Stimulated activated CD4-positive, alpha-beta T cell treated with anti-CD3 and anti-CD28 coated beads, Interleukin-4, amount 100 ng/mL, for 4 hours (primary cell): Measurements from ENCODE around the gene P2RX6.
"Not testable (repeated sequence)": the region's sequence is repeated elsewhere in the genome, so short reads cannot be mapped to it uniquely, and the experiment has no call there.

Source experiments
- DNase-seq, 2 experiments: peaks; one replicate each; pipeline ENCODE4 v3.0.0-alpha.2; 2020

P2RX6 gene

GRCh38 chr22:21014726-21015465 is at the start of gene P2RX6:
Gene P2RX6 (plus strand): TSS chr22:21015165. CDS start chr22:21015175, 10 bp downstream.
- no peak for DNase-seq

- DNase-seq: no peak
Observed at GRCh38 chr22:20965888-20966855, 48.8 kb upstream of the P2RX6 start.

DNA sequence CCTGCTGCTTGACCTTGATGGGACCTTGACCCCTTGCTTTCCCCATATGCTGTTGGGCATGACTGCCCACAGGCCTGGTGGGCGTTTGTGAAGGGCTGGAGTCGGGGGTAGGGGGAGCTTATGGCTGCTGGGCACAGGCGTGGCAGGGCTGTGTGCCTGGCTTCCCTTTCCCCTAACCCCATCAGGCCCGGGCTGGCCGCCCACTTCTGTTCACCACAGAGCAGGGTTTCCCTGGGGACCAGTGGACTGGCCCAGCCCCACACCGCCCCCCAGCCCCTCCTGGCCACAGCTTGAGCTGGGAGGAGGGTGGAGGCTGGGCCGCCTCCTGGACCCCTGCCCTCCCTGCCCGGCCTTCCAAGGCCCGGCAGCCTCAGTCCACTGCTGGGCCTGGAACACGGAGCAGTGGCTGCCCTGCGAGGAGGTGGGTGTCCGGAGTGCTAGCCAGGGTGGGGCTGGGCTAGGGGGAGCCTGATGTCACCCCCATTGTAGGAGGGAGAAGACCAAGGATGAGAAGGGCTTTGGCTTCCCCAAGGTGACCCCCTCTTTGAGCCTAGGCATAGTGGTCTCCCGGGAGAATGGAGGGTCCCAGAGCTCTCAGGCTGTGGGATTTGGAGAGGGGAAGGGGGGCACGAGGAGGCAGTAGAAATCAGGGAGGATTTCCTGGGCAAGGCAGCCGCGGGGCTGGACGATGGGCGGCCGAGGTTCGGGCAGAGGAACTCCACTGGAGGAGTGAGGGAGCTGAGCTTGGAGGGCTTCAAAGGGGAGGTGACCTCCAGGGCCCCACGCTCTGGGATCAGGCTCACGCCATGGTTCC is 47.9 kb upstream of the P2RX6 start, which contains the start of gene AIFM3:
Gene AIFM3 (plus strand): TSS at position 373 of the 814 bp plus-strand sequence. CDS start 690 bp downstream, outside the sequence.
- no peak for DNase-seq

DNA sequence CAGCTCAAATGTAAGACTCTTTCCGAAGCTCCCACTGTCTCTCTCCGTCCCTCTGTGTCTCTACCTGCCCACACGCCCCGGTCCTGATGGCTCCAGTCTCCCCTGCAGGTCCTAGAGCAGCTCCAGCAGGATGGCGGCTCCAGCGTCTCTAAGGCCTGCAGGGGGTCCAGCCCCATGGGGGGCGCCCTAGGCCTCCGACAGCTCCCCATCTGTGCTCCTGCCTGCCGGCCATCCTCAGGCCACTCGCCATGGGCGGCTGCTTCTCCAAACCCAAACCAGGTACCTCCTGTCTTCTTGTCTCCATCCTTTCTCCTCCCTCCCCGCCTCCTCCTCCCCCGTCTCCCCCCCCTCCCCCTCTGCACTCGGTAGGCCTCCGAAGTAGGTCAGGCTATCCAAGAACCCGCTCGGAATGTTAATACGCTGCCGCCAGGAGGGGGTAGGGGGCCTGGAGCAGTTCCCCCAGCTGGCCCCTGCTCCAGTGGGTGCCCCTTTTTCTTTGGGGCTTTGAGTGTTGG is 47.2 kb upstream of the P2RX6 start:
- DNase-seq: no peak

- DNase-seq: no peak
Observed at GRCh38 chr22:20968281-20968977, 46.5 kb upstream of the P2RX6 start.

- DNase-seq: no peak
Observed at GRCh38 chr22:20970939-20971657, 43.9 kb upstream of the P2RX6 start.

DNA sequence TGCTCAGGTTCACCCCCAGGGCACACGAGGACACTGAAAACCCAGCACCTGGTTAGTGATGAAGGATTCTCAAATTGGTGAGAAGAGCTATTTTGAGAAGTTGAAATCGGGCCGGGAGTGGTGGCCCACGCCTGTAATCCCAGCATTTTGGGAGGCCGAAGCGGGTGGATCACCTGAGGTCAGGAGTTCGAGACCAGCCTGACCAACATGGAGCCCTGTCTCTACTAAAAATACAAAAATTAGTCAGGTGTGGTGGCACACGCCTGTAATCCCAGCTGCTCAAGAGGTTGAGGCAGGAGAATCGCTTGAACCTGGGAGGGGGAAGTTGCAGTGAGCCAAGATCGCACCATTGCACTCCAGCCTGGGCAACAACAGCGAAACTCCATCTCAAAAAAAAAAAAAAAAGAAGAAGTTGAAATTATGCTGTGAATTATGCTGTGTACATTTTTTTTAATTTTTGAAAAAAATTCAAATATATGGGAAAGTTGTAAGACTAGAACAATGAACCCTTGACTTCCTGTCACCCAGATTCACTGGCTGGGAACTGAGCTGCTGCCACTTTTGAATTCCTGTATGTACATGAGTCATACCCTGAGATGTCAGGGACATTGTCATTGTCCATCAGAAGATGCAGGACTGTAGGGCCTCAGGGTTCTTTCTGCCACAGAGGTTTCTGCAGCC is 42.8 kb upstream of the P2RX6 start:
- DNase-seq: not testable (repeated sequence)

DNA sequence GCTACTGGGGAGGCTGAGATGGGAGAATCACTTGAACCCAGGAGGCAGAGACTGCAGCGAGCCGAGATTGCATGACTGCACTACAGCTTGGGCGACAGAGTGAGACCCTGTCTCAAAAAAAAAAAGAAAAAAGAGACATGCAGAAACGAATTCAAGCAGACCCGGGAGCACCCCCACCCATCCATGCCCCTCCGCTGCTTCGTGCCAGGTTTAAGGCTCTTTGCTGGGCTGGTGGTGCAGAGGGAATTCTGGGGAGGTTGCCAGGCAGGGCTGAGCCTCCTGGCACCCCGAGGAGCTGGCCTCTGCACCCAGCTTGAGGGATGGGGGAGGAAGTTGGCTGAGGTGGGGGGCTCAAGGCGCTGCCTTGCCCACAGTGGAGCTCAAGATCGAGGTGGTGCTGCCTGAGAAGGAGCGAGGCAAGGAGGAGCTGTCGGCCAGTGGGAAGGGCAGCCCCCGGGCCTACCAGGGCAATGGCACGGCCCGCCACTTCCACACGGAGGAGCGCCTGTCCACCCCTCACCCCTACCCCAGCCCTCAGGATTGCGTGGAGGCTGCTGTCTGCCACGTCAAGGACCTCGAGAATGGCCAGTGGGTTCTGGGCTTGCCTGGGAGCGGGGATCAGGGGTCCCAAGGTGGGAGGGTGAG is 41.9 kb upstream of the P2RX6 start:
- DNase-seq: no peak

GRCh38 chr22:20973634-20974286 is 41.2 kb upstream of the P2RX6 start:
- DNase-seq: no peak

DNA sequence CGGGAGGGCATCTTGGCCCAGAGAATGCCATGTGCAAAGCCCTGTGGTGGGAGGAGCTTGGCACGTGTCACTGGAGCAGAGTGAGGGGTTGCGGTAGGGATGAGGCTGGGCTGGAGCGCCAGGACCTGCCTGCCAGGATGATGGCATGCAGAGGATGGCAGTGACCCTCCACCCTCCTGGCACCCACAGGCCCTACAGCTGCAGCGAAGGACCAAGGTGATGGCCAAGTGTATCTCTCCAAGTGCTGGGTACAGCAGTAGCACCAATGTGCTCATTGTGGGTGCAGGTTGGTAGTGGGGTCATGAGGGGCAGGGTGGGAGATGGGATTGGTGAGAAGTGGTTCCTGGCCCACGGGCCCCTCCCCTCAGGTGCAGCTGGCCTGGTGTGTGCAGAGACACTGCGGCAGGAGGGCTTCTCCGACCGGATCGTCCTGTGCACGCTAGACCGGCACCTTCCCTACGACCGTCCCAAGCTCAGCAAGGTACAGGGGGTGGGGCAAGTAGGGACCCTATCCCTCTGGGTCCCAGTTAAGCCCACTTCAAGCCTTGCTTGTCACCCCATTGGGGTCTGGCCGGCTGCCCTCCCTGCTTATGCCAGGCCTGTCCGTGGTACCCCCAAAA is 40.5 kb upstream of the P2RX6 start:
- no peak for DNase-seq

DNA sequence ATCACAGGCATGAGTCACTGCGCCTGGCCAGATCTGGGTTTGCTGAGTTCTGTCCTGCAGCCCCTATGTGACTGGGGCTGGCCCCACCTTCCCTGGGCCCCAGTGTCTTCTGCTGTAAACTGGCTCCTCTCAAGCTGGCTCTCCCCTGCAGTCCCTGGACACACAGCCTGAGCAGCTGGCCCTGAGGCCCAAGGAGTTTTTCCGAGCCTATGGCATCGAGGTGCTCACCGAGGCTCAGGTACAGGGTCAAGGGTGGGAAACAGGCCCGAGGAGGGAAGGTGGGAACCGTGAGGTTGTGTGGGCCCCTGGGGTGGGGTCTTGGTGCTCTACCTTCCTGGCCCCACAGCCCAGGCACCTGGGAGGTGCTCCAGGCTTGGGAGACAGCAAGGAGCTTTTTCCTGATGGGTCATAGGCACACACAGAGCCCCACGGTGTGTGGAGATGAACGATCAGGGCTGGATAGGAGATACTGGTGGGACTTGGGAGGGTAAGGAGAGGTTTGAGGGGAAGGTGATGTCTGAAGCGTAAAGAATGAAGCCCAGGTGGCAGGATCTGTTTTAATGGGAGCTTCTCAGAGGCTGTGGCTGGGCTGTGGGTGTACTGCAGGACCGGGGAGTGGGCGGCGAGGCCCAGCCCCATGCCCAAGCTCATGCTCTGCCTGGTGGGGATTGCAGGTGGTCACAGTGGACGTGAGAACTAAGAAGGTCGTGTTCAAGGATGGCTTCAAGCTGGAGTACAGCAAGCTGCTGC is 39.2 kb upstream of the P2RX6 start:
- no peak for DNase-seq

DNA sequence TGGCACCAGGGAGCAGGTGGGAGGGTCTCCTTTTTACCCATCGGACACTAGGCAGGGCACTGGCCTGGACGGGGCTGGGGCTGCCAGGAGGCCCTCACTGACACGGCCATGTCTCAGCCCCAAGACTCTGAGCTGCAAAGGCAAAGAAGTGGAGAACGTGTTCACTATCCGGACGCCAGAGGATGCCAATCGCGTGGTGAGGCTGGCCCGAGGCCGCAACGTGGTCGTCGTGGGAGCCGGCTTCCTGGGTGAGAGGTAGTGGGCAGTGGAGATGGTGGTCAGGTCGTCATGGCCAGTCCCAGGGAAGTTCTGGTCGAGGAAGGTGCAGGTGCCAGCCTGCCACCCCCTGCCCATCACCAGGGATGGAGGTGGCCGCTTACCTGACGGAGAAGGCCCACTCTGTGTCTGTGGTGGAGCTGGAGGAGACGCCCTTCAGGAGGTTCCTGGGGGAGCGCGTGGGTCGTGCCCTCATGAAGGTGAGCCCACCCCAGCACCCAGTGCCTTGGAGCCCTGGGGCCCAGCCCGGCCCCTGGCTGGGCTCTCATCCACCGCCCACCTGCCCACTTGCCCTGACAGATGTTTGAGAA is 38.6 kb upstream of the P2RX6 start:
- DNase-seq: no peak

DNA sequence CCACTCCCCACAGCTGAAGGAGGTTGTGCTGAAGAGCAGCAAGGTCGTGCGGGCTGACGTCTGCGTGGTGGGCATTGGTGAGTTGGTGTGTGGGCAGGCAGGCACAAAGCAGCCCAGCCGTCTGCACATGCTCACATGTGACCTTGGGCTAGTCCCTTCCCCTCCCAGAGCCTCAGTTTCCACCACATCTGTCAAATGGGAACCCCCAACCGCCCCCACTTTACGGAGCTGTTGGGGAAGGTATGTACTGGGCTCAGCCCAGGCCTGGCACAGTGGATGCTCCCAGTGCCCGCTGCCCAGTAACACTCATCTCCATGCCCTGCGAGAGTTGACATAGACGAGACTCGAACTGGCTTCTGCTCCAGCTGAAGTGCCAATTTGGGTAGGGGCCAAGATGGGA is 37.9 kb upstream of the P2RX6 start:
- no peak for DNase-seq

DNA sequence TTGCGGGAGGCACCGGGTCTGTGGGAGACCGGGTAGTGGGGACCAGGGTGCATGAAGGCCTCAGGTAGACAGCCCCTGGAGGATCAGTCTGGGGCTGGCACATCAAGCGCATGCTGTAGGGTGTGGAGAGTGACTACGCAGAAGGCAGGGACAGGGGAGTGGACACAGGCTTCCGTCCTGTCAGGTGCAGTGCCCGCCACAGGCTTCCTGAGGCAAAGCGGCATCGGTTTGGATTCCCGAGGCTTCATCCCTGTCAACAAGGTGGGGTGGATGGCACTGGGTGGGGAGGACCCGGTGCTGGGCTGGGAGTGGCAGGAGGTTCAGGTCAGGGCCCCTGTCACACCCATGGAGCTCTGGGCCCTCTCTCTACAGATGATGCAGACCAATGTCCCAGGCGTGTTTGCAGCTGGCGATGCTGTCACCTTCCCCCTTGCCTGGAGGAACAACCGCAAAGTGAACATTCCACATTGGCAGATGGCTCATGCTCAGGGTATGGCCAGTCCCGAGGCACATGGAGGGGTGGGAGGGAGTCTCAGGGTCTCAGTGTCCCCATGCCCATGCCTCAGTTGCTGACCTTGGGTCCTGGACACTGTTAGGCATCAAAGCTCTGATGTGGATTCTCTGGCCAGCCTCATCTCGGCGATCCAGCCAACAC is 37.3 kb upstream of the P2RX6 start:
- DNase-seq: no peak

GRCh38 chr22:20978419-20978818 is 36.5 kb upstream of the P2RX6 start:
- no peak for DNase-seq

GRCh38 chr22:20979243-20979809 is 35.6 kb upstream of the P2RX6 start:
- peak; percentile 61 to 81 for DNase-seq

DNA sequence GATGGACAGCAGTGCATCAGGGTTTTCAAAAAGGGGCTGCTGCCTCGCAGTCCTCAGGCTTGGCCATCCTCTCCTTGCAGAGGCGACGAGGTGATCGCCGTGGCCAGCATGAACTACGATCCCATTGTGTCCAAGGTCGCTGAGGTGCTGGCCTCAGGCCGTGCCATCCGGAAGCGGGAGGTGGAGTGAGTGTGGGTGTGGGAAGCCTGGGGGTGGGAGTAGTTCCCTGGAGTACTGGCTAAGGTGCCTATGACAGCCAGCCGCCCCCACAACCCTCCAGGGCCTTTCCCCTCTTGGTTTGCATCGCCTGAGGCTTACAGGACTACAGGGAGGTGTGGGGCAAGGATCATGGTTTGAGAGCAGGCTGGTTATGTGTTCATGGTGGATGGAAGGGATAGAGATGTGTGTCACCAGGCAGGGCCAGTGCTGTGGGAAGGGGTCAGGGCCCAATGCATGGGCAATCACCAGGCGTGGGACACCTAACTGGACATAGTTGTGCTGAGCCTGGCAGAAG is 35.0 kb upstream of the P2RX6 start:
- DNase-seq: no peak
